HepG2 (cell line): Measurements from ENCODE around the gene PRR11. TPM values are rescaled to one million over a fixed set of nuclear protein-coding genes. Genes with fewer than 3 reads are reported as not detected.

Source experiments
- HOMEZ ChIP-seq: IDR thresholded peaks from 2 replicates; pipeline ENCODE4 v1.6.1; 2016; ENCODE audit warnings: low read depth
- NR2F2 ChIP-seq: IDR thresholded peaks from 2 replicates; pipeline ENCODE4 v1.6.1; 2012; ENCODE audit warnings: low read depth, inconsistent platforms, borderline replicate concordance
- PCBP2 ChIP-seq: fragments of 200-400 bp; formaldehyde crosslinking; optimal IDR thresholded peaks from 2 replicates; pipeline ENCODE3; 2018; ENCODE audit warnings: low read length, low read depth; ENCODE audit not compliant: poor library complexity, severe bottlenecking
- PHB2 ChIP-seq: fragments of 450-650 bp; IDR thresholded peaks from 2 replicates; pipeline ENCODE4 v1.6.1; 2018; ENCODE audit not compliant: partially characterized antibody
- THAP8 ChIP-seq: sonication (generic); formaldehyde crosslinking; IDR thresholded peaks from 2 replicates; pipeline ENCODE4 v1.5.1; 2020; ENCODE audit warnings: missing genetic modification reagents, mild to moderate bottlenecking, borderline replicate concordance
- ZBTB40 ChIP-seq, 2 experiments: fragments of 450-650 bp in 1 of 2; sonication (generic) in 1 of 2; formaldehyde crosslinking in 1 of 2; IDR thresholded peaks; 2 replicates each; pipeline versions ENCODE4 v1.6.1 to v1.8.0; 2016 to 2022; ENCODE audit warnings: antibody characterized with exemption in 1 of 2, mild to moderate bottlenecking in 1 of 2, missing genetic modification reagents in 1 of 2
- ZHX2 ChIP-seq, 2 experiments: sonication (generic) in 1 of 2; formaldehyde crosslinking in 1 of 2; IDR thresholded peaks; 2 replicates each; pipeline versions ENCODE4 v1.6.1 to v1.9.0; 2014 to 2022; ENCODE audit warnings: antibody characterized with exemption in 1 of 2, borderline replicate concordance in 1 of 2, inconsistent platforms in 1 of 2, low read depth in 1 of 2, missing genetic modification reagents in 1 of 2
- ZNF224 ChIP-seq: sonication (generic); formaldehyde crosslinking; IDR thresholded peaks from 2 replicates; pipeline ENCODE4 v1.5.0; 2020; ENCODE audit warnings: mild to moderate bottlenecking, missing genetic modification reagents
- ZNF350 ChIP-seq: sonication (generic); formaldehyde crosslinking; IDR thresholded peaks from 2 replicates; pipeline ENCODE4 v1.4.0; 2020; ENCODE audit warnings: mild to moderate bottlenecking, low read depth, missing genetic modification reagents, borderline replicate concordance
- polyA plus RNA-seq, 8 experiments: library from polyadenylated mRNA; depleted of rRNA in 3 of 8; stranded (reverse) in 7 of 8; unstranded in 1 of 8; fragments of >200 nt; fragmentation: Illumina TruSeq in 4 of 8; extraction: Trizol in 4 of 8; gene quantifications; 2 replicates each; pipeline versions ENCODE4 v1.2.1 to v1.2.3, GENCODE V29; 2011 to 2016; ENCODE audit warnings: low read depth in 4 of 8, missing spikeins in 1 of 8, mixed read lengths in 1 of 8; ENCODE audit not compliant: insufficient read depth in 1 of 8
- total RNA-seq, 5 experiments: library from RNA; depleted of rRNA; stranded (reverse); fragments of >200 nt; fragmentation: Illumina TruSeq; extraction: Trizol; gene quantifications; 2 replicates each; pipeline ENCODE4 v1.2.3, GENCODE V29; 2016; ENCODE audit warnings: low read depth in 1 of 5

The PRR11 gene
- total and polyA plus RNA-seq, 2 of the 13 experiments (the other 11 are each of a cell fraction or from before 2014, with no cell fraction given): 35.7 to 39.2 TPM

GRCh38 chr17:59155439-59156177, at the start of gene PRR11 (continued):
- no peak for TF ChIP-seq PHB2
- no peak for TF ChIP-seq PCBP2
- no peak for TF ChIP-seq ZNF350 (CRISPR knock-in tag)
- no peak; the same call in 1 of the 2 replicates for TF ChIP-seq HOMEZ (CRISPR knock-in tag)
- TF ChIP-seq ZBTB40 (IDR thresholded peaks at IDR 0.05): no peak
- TF ChIP-seq ZBTB40 (CRISPR knock-in tag; IDR thresholded peaks at IDR 0.05): no peak
- no peak for TF ChIP-seq ZHX2 (IDR thresholded peaks at IDR 0.05; ENCODE audit: low read depth)
- TF ChIP-seq ZHX2 (CRISPR knock-in tag; IDR thresholded peaks at IDR 0.05; ENCODE audit: borderline replicate concordance): no peak
- no peak for TF ChIP-seq ZNF224 (CRISPR knock-in tag)
- no peak for TF ChIP-seq NR2F2
- TF ChIP-seq THAP8 (CRISPR knock-in tag): no peak
